A673 (cell line): ENCODE results near the gene TIGAR. TPM values are rescaled to one million over a fixed set of nuclear protein-coding genes. Genes with fewer than 3 reads are reported as not detected.

Source experiments
- BruUV-seq: library from RNA; stranded (reverse); fragments of 400-500 nt; replicated peaks from 2 replicates; lab custom pipeline; 2021; lab: Mats Ljungman, UMichigan
- CTCF ChIA-PET: fragments of 300-600 bp; sonication (Branson Sonifier 250); formaldehyde crosslinking; loops from one replicate; lab custom pipeline; 2022; ENCODE audit warnings: antibody characterized with exemption; lab: Charles Lee
- POLR2A ChIA-PET: fragments of 300-600 bp; sonication (Branson Sonifier 250); formaldehyde crosslinking; loops from one replicate; lab custom pipeline; 2022; ENCODE audit warnings: antibody characterized with exemption; ENCODE audit not compliant: low non-redundant PET; lab: Charles Lee
- DNase-seq: peaks from one replicate; pipeline ENCODE4 v3.0.0-alpha.2; 2015; ENCODE audit warnings: low spot score
- H3K27ac ChIP-seq: fragments of 200-600 bp; sonication (generic); 2 replicates; pipeline ENCODE4 v1.5.1; 2016; ENCODE audit warnings: mixed run types, low read depth, mild to moderate bottlenecking, mixed read lengths, antibody characterized with exemption, low read length; ENCODE audit not compliant: poor library complexity, severe bottlenecking
- H3K27me3 ChIP-seq: fragments of 200-600 bp; sonication (generic); replicated peaks from 2 replicates; pipeline ENCODE4 v1.6.1; 2017; ENCODE audit warnings: mixed run types, low read depth, mild to moderate bottlenecking, mixed read lengths, antibody characterized with exemption, low read length; ENCODE audit not compliant: insufficient read depth, poor library complexity
- H3K36me3 ChIP-seq: fragments of 200-600 bp; sonication (generic); 2 replicates; pipeline ENCODE4 v1.6.1; 2016; ENCODE audit warnings: mixed run types, mild to moderate bottlenecking, mixed read lengths, antibody characterized with exemption, low read length; ENCODE audit not compliant: insufficient read depth, poor library complexity, severe bottlenecking
- H3K4me1 ChIP-seq: fragments of 200-600 bp; sonication (generic); 2 replicates; pipeline ENCODE4 v1.6.1; 2017; ENCODE audit warnings: mixed run types, mild to moderate bottlenecking, mixed read lengths, antibody characterized with exemption, low read length; ENCODE audit not compliant: insufficient read depth, poor library complexity, severe bottlenecking
- H3K4me3 ChIP-seq: fragments of 200-600 bp; sonication (generic); 2 replicates; pipeline ENCODE4 v1.5.1; 2016; ENCODE audit warnings: low read depth, mixed run types, mild to moderate bottlenecking, mixed read lengths, low read length; ENCODE audit not compliant: poor library complexity, severe bottlenecking
- H3K9me3 ChIP-seq: fragments of 200-600 bp; sonication (generic); 2 replicates; pipeline ENCODE4 v1.6.1; 2016; ENCODE audit warnings: mixed run types, low read depth, mild to moderate bottlenecking, mixed read lengths, antibody characterized with exemption, low read length; ENCODE audit not compliant: poor library complexity, severe bottlenecking
- CTCF ChIP-seq: fragments of 300-800, 200-600 bp; sonication (generic); conservative IDR thresholded peaks from 2 replicates; pipeline ENCODE4 v1.5.1; 2017; ENCODE audit warnings: low read depth, mild to moderate bottlenecking, antibody characterized with exemption, low read length, moderate library complexity, mixed read lengths
- EZH2 ChIP-seq: fragments of 200-600 bp; sonication (generic); IDR thresholded peaks from 2 replicates; pipeline ENCODE4 v1.6.1; 2017; ENCODE audit warnings: borderline replicate concordance, low read depth, mild to moderate bottlenecking, mixed read lengths, antibody characterized with exemption, low read length; ENCODE audit not compliant: poor library complexity, severe bottlenecking
- intact Hi-C: fragments of 100-400 bp; cut with micrococcal nuclease; formaldehyde crosslinking; loops from one replicate; pipeline ENCODE4 v1.10.0; 2022; ENCODE audit not compliant: unreplicated experiment
- total RNA-seq: library from RNA; stranded (reverse); gene quantifications from 2 replicates; pipeline ENCODE4 v1.2.3, GENCODE V29; 2021

TIGAR gene
- total RNA-seq, 1 experiment from 2014 or later, result 15.5 TPM

- Histone ChIP-seq H3K4me3 (peak overlapping the region; percentile 14), H3K36me3 (no peaks in the 10 kb centered on the region), H3K9me3 (no peaks in the 10 kb centered on the region), H3K27me3 (peaks cover 93% of the 10 kb centered on the region), H3K27ac (no peak overlapping the region), H3K4me1 (peaks cover 26% of the 10 kb centered on the region)
- TF ChIP-seq CTCF (no peak), EZH2 (no peak)
- intact Hi-C loops, result no loop called here
- BruUV-seq, result no TSS peak
- ChIA-PET CTCF (interaction anchor here (1.0 kb wide), 1 partner anchor 387 kb away, joined by 3 read pairs; no protein-coding TSS in a partner anchor), POLR2A (no interaction called here)
- no peak for DNase-seq
Measured at GRCh38 chr12:4272424-4273272, 48.4 kb upstream of the TIGAR start.

GRCh38 chr12:4273273-4273651 lies 47.8 kb upstream of the TIGAR start:
- TF ChIP-seq EZH2, result peak; percentile 96
- no peak for TF ChIP-seq CTCF
- H3K36me3 ChIP-seq, result no peaks in the 10 kb centered on the region
- no peak overlapping the region for H3K27ac ChIP-seq
- POLR2A ChIA-PET, result no interaction called here
- H3K9me3 ChIP-seq, result no peaks in the 10 kb centered on the region
- no TSS peak for BruUV-seq
- intact Hi-C loops, result no loop called here
- H3K4me3 ChIP-seq, result no peak overlapping the region
- peaks cover 26% of the 10 kb centered on the region for H3K4me1 ChIP-seq
- peaks cover 86% of the 10 kb centered on the region for H3K27me3 ChIP-seq
- DNase-seq, result no peak
- CTCF ChIA-PET, result interaction anchor here (1.0 kb wide), 1 partner anchor 388 kb away, joined by 3 read pairs; no protein-coding TSS in a partner anchor

GRCh38 chr12:4273652-4274395 lies 47.2 kb upstream of the TIGAR start, which contains the start of gene CCND2:
Gene CCND2, plus strand, starts transcription at chr12:4273762. Its CDS starts 279 bp downstream, at chr12:4274041.
- BruUV-seq, result no TSS peak
- CTCF ChIA-PET, result interaction anchor here (0.6 to 1.0 kb wide), 2 partner anchors 388 kb away, joined by 3 to 9 read pairs; no protein-coding TSS in a partner anchor

More at GRCh38 chr12:4273652-4274395, 47.2 kb upstream of the TIGAR start, which contains the start of gene CCND2:
- Histone ChIP-seq H3K27ac (no peak within 1 kb of the TSS), H3K9me3 (no peaks in the 10 kb centered on the region), H3K4me3 (peak within 1 kb of the TSS; percentile 20), H3K36me3 (no peaks in the 10 kb centered on the region), H3K4me1 (peaks cover 26% of the 10 kb centered on the region), H3K27me3 (peaks cover 84% of the 10 kb centered on the region)
- POLR2A ChIA-PET, result no interaction called here
- peak; percentile 59 for DNase-seq
- TF ChIP-seq EZH2, result peak; percentile 68
- TF ChIP-seq CTCF, result no peak
- intact Hi-C loops, result no loop called here
